GM21786 (cell line): Measurements from ENCODE around the gene SYCN.
"Not testable (repeated sequence)": the region's sequence is repeated elsewhere in the genome, so short reads cannot be mapped to it uniquely, and the experiment has no call there.

ENCODE experiments used
- ATAC-seq: cut with Tn5 transposase; IDR thresholded peaks from one replicate; pipeline ENCODE4 v1.9.1; 2021; ENCODE audit not compliant: unreplicated experiment

SYCN gene

DNA sequence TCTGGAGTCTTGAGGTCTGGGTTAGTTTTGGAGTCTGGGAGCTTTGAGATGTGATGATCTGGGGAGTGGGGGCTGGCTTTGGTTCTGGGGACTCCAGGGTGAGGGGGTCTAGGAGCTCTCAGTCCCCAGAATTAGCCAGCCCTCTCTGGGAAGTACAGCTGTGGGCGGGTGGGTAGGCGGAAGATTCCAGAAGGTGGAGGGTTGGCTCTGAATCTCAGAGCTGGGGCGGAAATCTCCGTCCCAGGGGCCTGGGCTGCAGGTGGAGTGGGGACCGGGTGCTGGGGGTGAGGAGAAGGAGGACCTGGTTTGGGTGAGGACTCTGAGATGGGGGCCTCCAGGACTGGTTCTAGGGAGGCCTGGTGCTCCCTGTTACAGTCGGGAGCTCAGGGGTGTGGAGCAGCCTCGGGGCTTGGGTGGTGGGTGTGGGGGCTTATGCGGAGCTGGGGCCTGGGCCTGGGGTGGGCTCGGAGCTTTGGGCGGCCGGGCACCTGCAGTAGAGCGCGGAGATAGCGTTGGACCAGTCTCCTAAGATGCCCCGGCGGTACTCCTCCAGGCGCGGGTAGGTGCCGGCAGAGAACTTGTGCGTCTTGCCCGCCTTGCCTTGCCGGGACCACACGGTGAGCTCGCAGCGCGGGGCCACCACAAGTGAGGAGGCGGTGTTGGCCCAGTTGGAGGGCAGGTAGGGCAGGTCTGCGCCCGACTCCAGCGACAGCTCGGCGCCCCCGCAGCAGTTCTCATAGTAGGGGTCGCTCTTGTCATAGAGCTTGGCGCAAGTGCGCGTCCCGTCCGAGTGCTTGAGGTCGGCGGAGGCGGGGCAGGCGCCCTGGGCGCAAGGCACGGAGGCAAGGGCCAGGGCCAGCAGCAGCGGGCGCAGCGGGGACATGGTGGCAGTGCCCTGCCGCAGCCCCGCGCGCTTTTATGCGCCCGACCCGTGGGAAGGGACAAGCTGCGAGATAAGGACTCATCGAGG is at the start of gene SYCN:
Gene SYCN (minus strand): TSS at position 892 of the 970 bp plus-strand sequence. CDS start 9 bp downstream, at position 883.
- no peak for ATAC-seq

GRCh38 chr19:39253374-39254149 is 49.5 kb upstream of the SYCN start:
- ATAC-seq, result no peak

GRCh38 chr19:39252458-39252857 is 48.4 kb upstream of the SYCN start:
- ATAC-seq, result no peak

- ATAC-seq, result no peak
These were observed 47.8 kb upstream of the SYCN start for GRCh38 chr19:39251846-39252245.

- ATAC-seq, result no peak
These were observed 47.0 kb upstream of the SYCN start for GRCh38 chr19:39251081-39251480.

DNA sequence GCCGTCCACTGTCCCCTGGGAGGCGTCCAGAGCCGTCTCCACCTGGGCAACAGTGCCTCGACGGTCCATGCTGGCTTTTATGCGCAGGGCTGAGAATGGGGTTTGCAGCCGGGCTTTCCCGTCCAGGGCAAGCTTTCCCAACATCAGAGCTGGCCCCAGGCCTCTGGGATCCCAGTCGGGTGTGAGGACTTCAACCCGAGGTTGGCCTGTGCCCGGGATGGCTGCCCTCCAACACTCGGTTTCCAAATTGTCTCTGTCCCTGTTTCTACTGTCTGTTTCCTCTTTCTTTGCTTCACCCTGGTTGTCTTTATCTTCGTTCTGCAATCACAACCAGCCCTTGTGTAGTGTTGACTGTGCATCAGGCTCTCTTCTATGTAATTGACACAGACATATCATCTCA is 44.7 kb upstream of the SYCN start, which contains the start of gene IFNL4:
Gene IFNL4 (minus strand): TSS at position 51 of the 400 bp plus-strand sequence.
- ATAC-seq, result no peak

DNA sequence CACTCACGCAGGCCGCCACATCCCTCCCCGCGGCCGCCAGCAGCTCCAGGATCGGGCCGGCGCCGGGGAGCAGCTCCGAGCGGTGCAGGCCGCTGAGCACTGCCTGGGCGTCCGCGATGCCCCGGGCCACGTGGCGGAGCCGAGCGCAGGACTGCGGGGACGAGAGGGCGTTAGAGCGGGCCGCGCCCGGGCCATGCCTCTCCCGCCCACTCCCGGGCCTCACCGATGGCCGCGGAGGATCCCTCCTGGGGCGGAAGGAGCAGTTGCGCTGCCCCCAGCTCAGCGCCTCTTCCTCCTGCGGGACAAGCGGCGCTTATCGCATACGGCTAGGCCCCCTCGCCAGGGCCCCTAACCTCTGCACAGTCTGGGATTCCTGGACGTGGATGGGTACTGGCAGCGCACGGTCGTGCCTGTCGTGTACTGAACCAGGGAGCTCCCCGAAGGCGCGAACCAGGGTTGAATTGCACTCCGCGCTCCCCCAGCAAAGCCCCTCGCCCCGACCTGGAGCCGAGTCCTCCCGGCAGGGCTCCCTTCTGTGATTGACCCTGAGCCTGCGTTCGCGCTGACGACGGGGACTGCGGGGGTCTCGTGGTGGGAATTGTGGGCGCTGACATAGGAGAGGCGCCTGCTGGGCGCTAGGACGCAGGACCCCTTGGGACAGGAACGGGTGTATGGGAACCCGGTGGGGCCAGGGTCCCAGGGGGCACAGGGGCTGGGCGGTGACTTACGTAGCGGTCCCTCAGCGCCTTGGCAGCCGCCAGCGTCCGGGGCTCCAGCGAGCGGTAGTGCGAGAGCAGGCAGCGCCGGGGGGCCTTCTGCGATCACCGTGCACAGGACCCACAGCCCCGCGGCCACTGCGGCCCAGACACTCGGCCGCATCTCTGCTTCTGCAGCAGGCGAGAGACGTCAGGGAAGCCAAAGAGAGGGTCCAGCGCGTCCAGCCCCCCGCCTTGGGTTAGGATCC is 43.9 kb upstream of the SYCN start:
- no peak for ATAC-seq

DNA sequence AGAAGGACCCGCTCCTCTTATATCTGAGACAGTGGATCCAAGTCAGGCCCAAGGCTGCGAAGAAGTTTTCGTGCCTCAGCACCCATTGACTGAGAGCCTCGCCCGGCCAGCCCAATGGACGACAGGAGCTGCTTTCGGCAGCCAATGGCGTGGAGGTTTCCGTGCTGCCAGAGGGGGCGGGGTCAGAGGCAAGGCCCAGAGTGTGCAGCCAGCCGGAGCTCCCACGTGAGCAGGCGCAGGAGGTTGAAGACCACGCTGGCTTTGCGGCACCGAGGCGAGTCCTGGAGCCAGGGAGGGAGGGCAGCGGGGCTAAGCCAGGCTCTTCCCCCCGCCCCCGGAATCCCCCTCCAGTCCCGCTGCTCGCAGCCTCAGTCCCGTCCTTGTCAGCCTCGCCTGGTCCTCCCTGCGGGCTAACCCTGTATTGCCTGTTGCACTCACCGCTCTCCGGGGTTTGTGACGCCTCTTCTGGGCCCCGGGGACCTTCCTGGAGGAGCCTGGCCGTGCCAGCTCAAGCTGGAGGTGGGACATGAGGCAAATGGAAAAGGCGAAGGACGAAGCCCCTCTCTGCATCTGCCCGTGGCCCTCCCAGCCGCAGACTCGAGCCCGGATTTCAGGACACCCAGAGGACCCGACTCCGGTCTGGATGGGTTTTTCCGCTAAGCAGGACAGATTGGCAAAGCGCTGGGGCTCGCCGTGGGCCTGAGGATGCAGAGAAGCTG is 43.0 kb upstream of the SYCN start:
- ATAC-seq, result no peak

GRCh38 chr19:39245166-39245565 is 41.1 kb upstream of the SYCN start:
- ATAC-seq, result not testable (repeated sequence)

DNA sequence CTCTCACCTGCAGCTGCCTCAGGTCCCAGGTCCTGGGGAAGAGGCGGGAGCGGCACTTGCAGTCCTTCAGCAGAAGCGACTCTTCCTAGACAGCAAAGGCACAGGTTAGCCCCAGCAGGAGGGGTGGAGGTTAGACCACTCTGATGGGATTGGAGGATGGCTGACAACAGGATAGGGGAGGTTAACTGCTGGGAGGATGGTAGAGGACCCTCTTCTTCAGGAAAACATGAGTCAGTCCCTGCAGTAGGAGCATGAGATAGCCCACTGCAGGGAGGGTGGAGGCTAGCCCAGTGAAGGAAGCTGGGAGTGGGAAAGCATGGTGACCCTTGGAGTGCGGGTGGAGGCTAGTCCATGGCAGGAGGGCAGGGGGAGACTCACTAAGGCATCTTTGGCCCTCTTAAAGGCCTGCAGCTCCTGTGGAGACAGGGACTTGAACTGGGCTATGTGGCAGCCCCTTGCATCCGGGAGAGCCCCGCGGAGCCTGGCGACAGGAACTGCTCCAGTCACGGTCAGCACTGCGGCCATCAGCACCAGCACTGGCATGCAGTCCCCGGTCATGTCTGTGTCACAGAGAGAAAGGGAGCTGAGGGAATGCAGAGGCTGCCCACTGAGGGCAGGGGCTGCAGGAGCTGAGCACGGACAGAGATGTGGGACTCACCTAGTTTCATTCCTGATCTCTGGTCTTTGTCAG is 40.5 kb upstream of the SYCN start, which contains the start of gene IFNL3:
Gene IFNL3 (minus strand): TSS at position 597 of the 691 bp plus-strand sequence. CDS start 39 bp downstream, at position 558.
- not testable (repeated sequence) for ATAC-seq

DNA sequence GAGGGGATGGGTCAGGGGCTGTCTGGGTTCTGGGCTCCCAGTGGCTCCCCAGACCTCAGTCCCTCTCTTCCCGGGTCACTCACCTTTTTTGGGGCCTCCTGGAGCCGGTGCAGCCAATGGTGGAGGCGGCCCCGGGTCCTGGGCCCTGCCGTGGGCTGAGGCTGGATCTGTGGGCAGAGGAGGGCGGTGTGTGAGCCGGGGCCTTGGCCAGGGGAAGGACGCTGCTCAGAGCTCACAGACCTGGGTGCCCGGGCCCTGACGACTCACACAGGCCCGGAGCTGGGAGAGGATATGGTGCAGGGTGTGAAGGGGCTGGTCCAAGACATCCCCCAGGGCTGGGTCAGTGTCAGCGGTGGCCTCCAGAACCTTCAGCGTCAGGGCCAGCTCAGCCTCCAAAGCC is 39.7 kb upstream of the SYCN start:
- not testable (repeated sequence) for ATAC-seq

GRCh38 chr19:39240421-39240820 is 36.4 kb upstream of the SYCN start:
- ATAC-seq, result no peak

GRCh38 chr19:39238944-39239343 is 34.9 kb upstream of the SYCN start:
- no peak for ATAC-seq

DNA sequence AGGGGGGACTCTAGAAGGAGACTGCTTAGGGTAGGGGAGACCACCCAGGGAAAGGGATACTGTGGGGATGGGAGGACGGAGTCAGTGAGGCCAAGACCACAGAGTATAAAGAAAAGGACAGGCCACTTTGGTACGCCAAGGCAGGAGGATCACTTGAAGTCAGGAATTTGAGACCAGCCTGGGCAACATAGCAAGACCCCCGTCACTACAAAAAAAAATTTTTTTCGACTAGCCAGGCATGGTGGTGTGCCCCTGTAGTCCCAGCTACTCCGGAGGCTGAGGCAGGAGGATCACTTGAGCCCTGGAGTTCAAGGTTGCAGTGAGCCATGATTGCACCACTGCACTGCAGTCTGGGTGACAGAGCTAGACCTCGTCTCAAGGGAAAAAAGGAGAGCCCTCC is 34.1 kb upstream of the SYCN start:
- no peak for ATAC-seq

- peak; percentile 62 for ATAC-seq
These were observed 33.4 kb upstream of the SYCN start for GRCh38 chr19:39237200-39238184.

DNA sequence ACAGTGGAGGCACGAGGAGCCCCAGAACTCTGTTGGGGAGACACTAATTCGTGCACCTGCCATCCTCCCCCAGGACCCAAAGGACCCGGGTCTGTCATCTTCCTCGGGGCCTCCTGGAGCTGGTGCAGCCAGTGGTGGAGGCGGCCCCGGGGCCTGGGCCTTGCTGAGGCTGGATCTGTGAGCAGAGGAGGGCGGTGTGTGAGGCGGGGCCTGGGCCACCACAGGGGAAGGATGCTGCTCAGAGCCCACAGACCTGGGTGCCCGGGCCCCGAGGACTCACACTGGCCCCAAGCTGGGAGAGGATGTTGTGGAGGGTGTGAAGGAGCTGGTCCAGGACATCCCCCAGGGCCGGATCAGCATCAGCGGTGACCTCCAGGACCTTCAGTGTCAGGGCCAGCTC is 32.5 kb upstream of the SYCN start:
- ATAC-seq, result no peak

- ATAC-seq, result no peak
These were observed 28.6 kb upstream of the SYCN start for GRCh38 chr19:39232708-39233107.
